Stimulated activated CD4-positive, alpha-beta T cell treated with anti-CD3 and anti-CD28 coated beads, Interleukin-4, amount 100 ng/mL, for 24 hours (primary cell): ENCODE measurements around the gene RNF5.

Experiments
- DNase-seq: peaks from one replicate; pipeline ENCODE4 v3.0.0-alpha.2; 2020

Gene RNF5

GRCh38 chr6:32152769-32153563 is 25.2 kb upstream of the RNF5 start:
- DNase-seq = no peak

- peak; percentile 76 for DNase-seq
Measured at GRCh38 chr6:32153564-32154513, 24.4 kb upstream of the RNF5 start, which contains the start of gene PPT2. PPT2 (plus strand) TSS chr6:32154141; CDS start chr6:32154595, 454 bp downstream.

DNA sequence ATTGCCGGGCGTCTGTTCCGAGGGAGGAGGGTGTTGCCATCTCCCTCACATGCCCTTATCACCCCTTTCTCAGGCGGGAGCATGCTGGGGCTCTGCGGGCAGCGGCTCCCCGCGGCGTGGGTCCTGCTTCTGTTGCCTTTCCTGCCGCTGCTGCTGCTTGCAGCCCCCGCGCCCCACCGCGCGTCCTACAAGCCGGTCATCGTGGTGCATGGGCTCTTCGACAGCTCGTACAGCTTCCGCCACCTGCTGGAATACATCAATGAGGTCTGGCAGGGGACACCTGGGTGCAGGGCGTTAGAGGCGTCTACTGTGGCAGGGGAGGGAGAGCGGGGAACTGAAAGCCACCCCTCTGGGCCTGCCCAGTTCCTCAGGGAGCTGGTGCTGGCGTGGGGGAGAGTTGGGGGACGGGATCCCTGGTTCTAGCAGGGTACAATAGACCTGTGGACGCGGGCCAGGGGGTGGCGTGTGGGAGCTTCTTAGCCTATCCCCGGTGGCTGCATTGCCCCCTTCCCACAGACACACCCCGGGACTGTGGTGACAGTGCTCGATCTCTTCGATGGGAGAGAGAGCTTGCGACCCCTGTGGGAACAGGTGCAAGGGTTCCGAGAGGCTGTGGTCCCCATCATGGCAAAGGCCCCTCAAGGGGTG is 23.6 kb upstream of the RNF5 start:
- DNase-seq = peak; percentile 62

- DNase-seq = no peak
Measured at GRCh38 chr6:32156891-32157290, 21.3 kb upstream of the RNF5 start.

GRCh38 chr6:32158052-32158451 is 20.2 kb upstream of the RNF5 start:
- no peak for DNase-seq

- no peak for DNase-seq
Measured at GRCh38 chr6:32163559-32164258, 14.5 kb upstream of the RNF5 start.

- DNase-seq = no peak
Measured at GRCh38 chr6:32164295-32164694, 13.9 kb upstream of the RNF5 start, which contains the start of gene EGFL8. EGFL8 (plus strand) TSS chr6:32164595; CDS start chr6:32166166, 1,571 bp downstream.

- no peak for DNase-seq
Measured at GRCh38 chr6:32166411-32167061, 11.7 kb upstream of the RNF5 start.

GRCh38 chr6:32167154-32167760 is 10.9 kb upstream of the RNF5 start:
- no peak for DNase-seq

DNA sequence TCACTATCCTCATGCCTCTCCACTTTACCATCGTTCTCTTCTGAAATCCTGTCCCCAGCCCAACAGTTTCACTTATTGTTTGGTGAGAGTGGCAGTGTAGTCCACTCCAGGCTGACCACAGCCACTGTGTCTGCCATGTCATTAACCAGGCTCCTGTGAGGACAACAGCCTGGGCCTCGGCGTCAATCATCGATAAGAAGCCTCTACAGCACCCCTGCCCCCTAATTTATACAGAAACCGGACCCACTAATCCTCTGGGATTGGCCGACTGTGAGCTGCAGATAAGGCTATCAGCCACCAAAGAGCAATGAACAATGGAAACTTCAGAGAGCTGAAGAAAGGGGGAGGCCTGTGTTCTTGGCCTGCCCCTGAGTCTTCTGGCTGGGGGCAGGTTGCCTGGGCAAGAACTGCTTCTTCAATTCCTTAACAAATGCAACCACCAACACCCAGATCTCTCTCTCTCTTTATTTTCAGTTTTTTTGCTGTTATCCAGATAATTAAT is 10.4 kb upstream of the RNF5 start:
- no peak for DNase-seq

- no peak for DNase-seq
Measured at GRCh38 chr6:32168350-32168749, 9.9 kb upstream of the RNF5 start.

DNA sequence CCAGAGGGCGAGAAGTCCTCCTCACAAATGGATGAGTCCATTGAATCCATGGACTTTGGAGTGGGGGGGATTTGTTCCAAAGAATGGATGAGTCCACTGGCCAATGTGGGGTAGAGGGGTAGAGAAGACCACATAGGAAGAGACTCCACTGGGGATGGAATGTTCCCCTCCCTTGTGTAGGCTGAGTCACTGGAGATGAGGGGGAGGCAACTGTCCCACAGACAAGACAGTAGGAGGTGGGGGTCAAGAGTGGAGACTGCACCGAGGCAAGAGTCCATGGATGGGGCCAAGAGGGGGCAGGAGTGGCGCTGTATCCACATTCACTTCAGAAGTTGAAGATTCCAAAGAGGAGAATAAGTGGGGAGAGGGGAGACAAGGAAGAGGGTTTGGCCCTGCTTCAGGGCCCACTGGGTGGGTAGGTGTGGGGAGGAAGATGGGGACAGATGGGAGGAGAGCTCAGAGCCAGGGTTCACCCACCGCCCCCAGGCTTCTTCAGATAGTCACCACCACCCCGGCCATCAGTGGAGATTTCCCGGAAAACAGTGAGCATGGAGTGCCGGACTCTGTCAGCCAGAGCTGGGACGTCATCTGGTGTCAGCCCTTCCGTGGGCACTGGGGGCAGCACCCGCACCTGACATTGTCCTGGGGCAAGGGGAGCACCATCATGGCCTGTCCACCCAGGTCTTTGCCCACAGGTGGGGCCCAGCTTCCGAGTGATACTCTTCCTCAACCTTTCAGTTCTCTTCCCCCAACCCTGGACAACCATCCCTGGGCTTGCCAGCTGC is 9.2 kb upstream of the RNF5 start:
- DNase-seq = no peak

DNA sequence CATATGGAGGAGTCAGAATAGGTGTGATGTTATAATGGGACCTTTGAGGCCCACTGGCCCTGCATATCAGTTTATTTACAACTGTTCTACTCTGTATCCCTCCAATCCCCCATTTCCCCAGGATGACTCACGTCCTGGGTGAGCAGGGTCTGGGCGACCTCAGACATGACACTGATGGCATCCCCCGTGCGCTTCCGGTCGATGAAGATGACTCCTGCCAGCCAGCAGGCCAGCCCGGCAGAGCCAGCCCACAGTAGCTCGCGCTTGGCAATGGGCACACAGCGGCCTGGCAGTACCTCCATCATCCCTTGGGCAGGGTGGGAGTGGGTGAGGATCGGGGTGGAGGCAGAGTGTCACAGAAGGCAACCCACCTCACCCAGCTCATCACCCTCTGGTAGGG is 7.9 kb upstream of the RNF5 start:
- DNase-seq = no peak

DNA sequence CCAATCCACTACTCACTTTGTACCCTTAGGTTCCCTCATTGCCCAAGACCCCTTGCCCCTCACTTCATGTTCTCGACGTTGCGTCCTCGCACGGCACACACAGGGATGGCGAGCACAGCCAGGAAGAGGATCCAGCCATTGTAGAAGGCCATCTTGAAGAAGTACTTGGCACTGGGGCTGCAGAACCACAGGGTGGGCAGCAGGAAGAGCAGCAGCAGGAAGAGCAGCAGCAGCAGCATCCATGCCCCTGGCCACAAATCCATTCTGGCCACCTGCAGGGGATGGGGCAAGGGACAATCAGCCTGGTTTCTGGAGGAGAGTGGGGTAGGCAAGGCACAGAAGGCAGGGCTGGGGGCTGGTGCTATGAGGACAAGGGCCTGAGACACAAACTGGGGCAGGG is 7.0 kb upstream of the RNF5 start:
- no peak for DNase-seq

DNA sequence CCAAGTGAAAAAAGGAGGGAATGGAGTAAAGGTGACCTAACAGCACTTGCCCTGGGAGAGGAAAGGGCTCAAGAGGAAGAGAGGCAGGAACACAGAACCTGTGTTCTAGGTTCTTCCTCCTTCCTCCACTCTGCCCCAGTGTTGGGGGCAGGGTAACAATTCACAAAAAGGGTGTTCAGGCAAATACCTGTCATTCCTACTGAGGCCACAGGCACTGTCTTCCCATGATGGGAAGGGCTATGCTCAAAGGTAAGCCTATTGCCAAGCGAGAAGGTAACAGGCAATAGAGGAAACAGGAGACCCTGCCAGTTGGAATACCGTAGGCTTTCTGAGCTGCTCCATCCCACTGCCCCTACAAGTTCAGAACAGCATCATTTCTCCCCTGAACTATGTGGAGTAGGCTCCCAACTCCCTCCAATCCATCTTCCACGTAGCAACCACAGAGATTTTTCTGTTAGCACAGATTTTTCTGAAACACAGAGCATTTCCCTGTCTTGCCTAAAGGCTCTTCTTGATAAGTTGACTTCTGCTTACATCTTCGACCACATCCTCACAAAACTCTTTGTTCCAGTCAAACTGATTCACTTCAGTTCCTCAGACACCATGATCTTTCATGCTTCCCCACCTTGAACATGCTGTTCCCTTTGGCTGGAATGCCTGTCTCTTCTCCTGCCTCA is 5.0 kb upstream of the RNF5 start:
- DNase-seq = no peak

GRCh38 chr6:32174416-32174815 is 3.8 kb upstream of the RNF5 start:
- no peak for DNase-seq

DNA sequence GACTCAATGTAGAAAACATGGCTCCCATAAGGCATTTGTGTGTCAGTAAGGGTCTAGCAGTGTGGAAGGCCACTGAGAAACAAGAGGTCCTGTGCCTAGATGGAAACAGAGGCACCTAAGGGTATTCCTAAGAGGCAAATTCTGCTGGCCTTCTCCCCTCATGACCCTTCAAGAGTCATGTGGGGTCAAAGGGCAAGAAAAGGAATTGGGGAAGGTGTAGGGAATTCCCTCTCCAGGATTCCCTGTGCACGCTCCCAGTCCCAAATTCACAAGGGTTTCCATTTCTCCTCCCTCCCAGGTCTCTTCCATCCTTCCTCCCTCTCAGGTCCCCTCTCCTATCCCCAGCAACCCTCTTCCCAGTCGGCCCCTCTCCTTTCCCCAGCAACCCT is 2.9 kb upstream of the RNF5 start:
- no peak for DNase-seq

- peak; percentile 98 for DNase-seq
Measured at GRCh38 chr6:32175711-32176475, 2.3 kb upstream of the RNF5 start, which contains the start of gene AGPAT1. AGPAT1 (minus strand) TSS chr6:32176084; CDS start chr6:32171496, 4,588 bp downstream.
